ENCODE data around the gene ZPBP2. TPM values are rescaled to one million over a fixed set of nuclear protein-coding genes. Genes with fewer than 3 reads are reported as not detected.

Gene ZPBP2
- total and polyA plus RNA-seq, 2 of the 13 experiments (the other 11 are each of a cell fraction or from before 2014, with no cell fraction given): not detected

GRCh38 chr17:39863918-39864746, 3.9 kb upstream of the ZPBP2 start, which contains the start of gene IKZF3 (continued):
- no peak for TF ChIP-seq ZBTB40 (IDR thresholded peaks at IDR 0.05)
- peak; percentile 90 for TF ChIP-seq ZBTB40 (CRISPR knock-in tag; IDR thresholded peaks at IDR 0.05)
- peak; percentile 84; the same call in 1 of the 2 replicates for TF ChIP-seq SETDB1 (CRISPR knock-in tag; IDR thresholded peaks at IDR 0.05; ENCODE audit: borderline replicate concordance)
- 0 out of 2 replicates have a peak, but pooled peaks have one; percentile 59 for TF ChIP-seq ZNF513 (CRISPR knock-in tag; conservative IDR thresholded peaks at IDR 0.05)
- peak; percentile 94 for TF ChIP-seq THAP9 (CRISPR knock-in tag; IDR thresholded peaks at IDR 0.05; ENCODE audit: borderline replicate concordance)
- TF ChIP-seq SIN3B (IDR thresholded peaks at IDR 0.05; ENCODE audit: low read length): no peak
- peak; percentile 75 for TF ChIP-seq ZFY (CRISPR knock-in tag; IDR thresholded peaks at IDR 0.05)
- TF ChIP-seq ZNF639 (CRISPR knock-in tag; conservative IDR thresholded peaks at IDR 0.05): peak; percentile 90
- TF ChIP-seq ZNF101 (CRISPR knock-in tag; IDR thresholded peaks at IDR 0.05; ENCODE audit: borderline replicate concordance, low read depth): 0 out of 2 replicates have a peak, but pooled peaks have one; percentile 59
- TF ChIP-seq ZNF350 (CRISPR knock-in tag; IDR thresholded peaks at IDR 0.05; ENCODE audit: borderline replicate concordance, low read depth): peak; percentile 86
- peak; percentile 93; the same call in 1 of the 2 replicates for TF ChIP-seq RELA (CRISPR knock-in tag; IDR thresholded peaks at IDR 0.05)
- no peak for TF ChIP-seq HNF4G (IDR thresholded peaks at IDR 0.05; ENCODE audit: borderline replicate concordance, low read depth, low read length)
- TF ChIP-seq HNF4G (CRISPR knock-in tag; IDR thresholded peaks at IDR 0.05; ENCODE audit: borderline replicate concordance, low read depth): no peak
